MM.1S (cell line): ENCODE data around the gene HORMAD1.
"Not testable (repeated sequence)": the region's sequence is repeated elsewhere in the genome, so short reads cannot be mapped to it uniquely, and the experiment has no call there.

Experiments used
- DNase-seq: peaks from one replicate; pipeline ENCODE4 v3.0.0-alpha.2; 2015
- H2AFZ ChIP-seq: fragments of 300-600 bp; sonication (generic); 2 replicates; pipeline ENCODE4 v1.6.0; 2016; ENCODE audit warnings: antibody characterized with exemption, low read length
- H3F3A ChIP-seq: fragments of 300-600 bp; sonication (generic); 2 replicates; pipeline ENCODE4 v1.6.1; 2016; ENCODE audit warnings: mild to moderate bottlenecking, antibody characterized with exemption, low read length, moderate library complexity, mixed read lengths; ENCODE audit not compliant: insufficient read depth
- H3K27ac ChIP-seq: fragments of 300-600 bp; sonication (generic); 2 replicates; pipeline ENCODE4 v1.5.1; 2016; ENCODE audit warnings: mild to moderate bottlenecking, low read length
- H3K27me3 ChIP-seq: fragments of 300-600 bp; sonication (generic); replicated peaks from 2 replicates; pipeline ENCODE4 v1.6.0; 2016; ENCODE audit warnings: low read length; ENCODE audit not compliant: insufficient read depth
- H3K36me3 ChIP-seq: fragments of 300-600 bp; sonication (generic); replicated peaks from 2 replicates; pipeline ENCODE4 v1.6.1; 2016; ENCODE audit warnings: mild to moderate bottlenecking, low read length, mixed read lengths; ENCODE audit not compliant: insufficient read depth
- H3K4me1 ChIP-seq: fragments of 300-600 bp; sonication (generic); 2 replicates; pipeline ENCODE4 v1.6.1; 2016; ENCODE audit warnings: low read length, mixed read lengths
- H3K4me2 ChIP-seq: fragments of 300-600 bp; sonication (generic); 2 replicates; pipeline ENCODE4 v1.6.0; 2016; ENCODE audit warnings: low read depth, low read length
- H3K4me3 ChIP-seq: fragments of 300-600 bp; sonication (generic); 2 replicates; pipeline ENCODE4 v1.5.1; 2016; ENCODE audit warnings: low read length, mixed read lengths
- H3K79me2 ChIP-seq: fragments of 300-600 bp; sonication (generic); 2 replicates; pipeline ENCODE4 v1.6.1; 2016; ENCODE audit warnings: mixed run types, low read length, mixed read lengths
- H3K9ac ChIP-seq: fragments of 300-600 bp; sonication (generic); 2 replicates; pipeline ENCODE4 v1.6.1; 2016; ENCODE audit warnings: low read length, mixed read lengths
- H3K9me2 ChIP-seq: fragments of 300-600 bp; sonication (generic); replicated peaks from 2 replicates; pipeline ENCODE4 v1.6.1; 2016; ENCODE audit warnings: mild to moderate bottlenecking, low read length, mixed read lengths; ENCODE audit not compliant: insufficient read depth
- H3K9me3 ChIP-seq: fragments of 300-600 bp; sonication (generic); replicated peaks from 2 replicates; pipeline ENCODE4 v1.6.1; 2016; ENCODE audit warnings: mild to moderate bottlenecking, low read length, mixed read lengths; ENCODE audit not compliant: insufficient read depth
- H4K20me1 ChIP-seq: fragments of 300-600 bp; sonication (generic); 2 replicates; pipeline ENCODE4 v1.6.1; 2016; ENCODE audit warnings: mild to moderate bottlenecking, low read length, moderate library complexity, mixed read lengths; ENCODE audit not compliant: insufficient read depth
- CTCF ChIP-seq: fragments of 300-600 bp; sonication (generic); IDR thresholded peaks from 2 replicates; pipeline ENCODE4 v1.5.1; 2016; ENCODE audit warnings: antibody characterized with exemption, low read length, mixed read lengths
- EZH2 ChIP-seq: fragments of 300-600 bp; sonication (generic); optimal IDR thresholded peaks from 2 replicates; pipeline ENCODE3; 2017; ENCODE audit warnings: low read depth, mild to moderate bottlenecking, antibody characterized with exemption, low read length, mixed read lengths
- EZH2phosphoT487 ChIP-seq: fragments of 300-600 bp; sonication (generic); IDR thresholded peaks from 2 replicates; pipeline ENCODE4 v1.6.1; 2018; ENCODE audit warnings: antibody characterized with exemption, low read length

The HORMAD1 gene

GRCh38 chr1:150662811-150663210 is 57.9 kb downstream of the HORMAD1 start:
- H3K9me3 ChIP-seq, result no peaks in the 10 kb centered on the region
- no peaks in the 10 kb centered on the region for H3K36me3 ChIP-seq
- H3K79me2 ChIP-seq, result no peaks in the 10 kb centered on the region
- H3K9ac ChIP-seq, result no peak overlapping the region
- TF ChIP-seq EZH2 (no peak), CTCF (no peak), EZH2phosphoT487 (no peak)
- no peaks in the 10 kb centered on the region for H3K4me1 ChIP-seq
- H3K4me3 ChIP-seq, result no peak overlapping the region
- H4K20me1 ChIP-seq, result no peaks in the 10 kb centered on the region
- no peak overlapping the region for H3K4me2 ChIP-seq
- H3F3A ChIP-seq, result no peaks in the 10 kb centered on the region
- no peak overlapping the region for H3K27ac ChIP-seq
- no peak for DNase-seq
- H3K9me2 ChIP-seq, result no peaks in the 10 kb centered on the region
- H2AFZ ChIP-seq, result no peak overlapping the region
- H3K27me3 ChIP-seq, result no peaks in the 10 kb centered on the region

GRCh38 chr1:150661156-150661555 is 59.5 kb downstream of the HORMAD1 start:
- Histone ChIP-seq H3K4me1 (no peaks in the 10 kb centered on the region), H3F3A (no peaks in the 10 kb centered on the region), H4K20me1 (no peaks in the 10 kb centered on the region), H3K27ac (no peak overlapping the region), H3K4me2 (no peak overlapping the region), H3K9ac (no peak overlapping the region), H3K79me2 (no peaks in the 10 kb centered on the region), H3K36me3 (no peaks in the 10 kb centered on the region), H3K4me3 (no peak overlapping the region), H3K27me3 (no peaks in the 10 kb centered on the region), H3K9me2 (no peaks in the 10 kb centered on the region), H2AFZ (no peak overlapping the region), H3K9me3 (no peaks in the 10 kb centered on the region)
- DNase-seq, result no peak
- no peak for TF ChIP-seq EZH2
- no peak for TF ChIP-seq CTCF
- no peak for TF ChIP-seq EZH2phosphoT487

- Histone ChIP-seq H3K36me3 (no peaks in the 10 kb centered on the region), H3K9me3 (no peaks in the 10 kb centered on the region), H3K79me2 (no peaks in the 10 kb centered on the region), H3K27me3 (no peaks in the 10 kb centered on the region), H4K20me1 (no peaks in the 10 kb centered on the region), H2AFZ (no peak overlapping the region), H3K4me2 (no peak overlapping the region), H3K9ac (no peak overlapping the region), H3K9me2 (no peaks in the 10 kb centered on the region), H3K4me1 (no peaks in the 10 kb centered on the region), H3F3A (no peaks in the 10 kb centered on the region), H3K27ac (no peak overlapping the region), H3K4me3 (no peak overlapping the region)
- no peak for DNase-seq
- TF ChIP-seq EZH2phosphoT487 (no peak), EZH2 (no peak), CTCF (no peak)
These were observed 60.1 kb downstream of the HORMAD1 start for GRCh38 chr1:150660584-150660983.

GRCh38 chr1:150657064-150657463 is 63.6 kb downstream of the HORMAD1 start:
- H3K4me2 ChIP-seq, H3K4me1 ChIP-seq, H2AFZ ChIP-seq, H3K79me2 ChIP-seq, H3K9ac ChIP-seq, H3K27me3 ChIP-seq, H3K4me3 ChIP-seq, H3K9me3 ChIP-seq, DNase-seq, H3K27ac ChIP-seq, H3K9me2 ChIP-seq, H3F3A ChIP-seq, H3K36me3 ChIP-seq, H4K20me1 ChIP-seq: not testable (repeated sequence)

- H3K27me3 ChIP-seq, H3K4me3 ChIP-seq: not testable (repeated sequence)
These were observed 66.1 kb downstream of the HORMAD1 start for GRCh38 chr1:150654635-150655034.

More at GRCh38 chr1:150654635-150655034, 66.1 kb downstream of the HORMAD1 start:
- H3K79me2 ChIP-seq, H3K9ac ChIP-seq, H3K36me3 ChIP-seq, H3K4me1 ChIP-seq, H3K9me2 ChIP-seq, H3K4me2 ChIP-seq, DNase-seq, H3K27ac ChIP-seq, H3F3A ChIP-seq, H2AFZ ChIP-seq, H4K20me1 ChIP-seq, H3K9me3 ChIP-seq: not testable (repeated sequence)
